Coronary artery (tissue), 2 donors: ENCODE results near the gene MYOZ2.

ENCODE experiments used
- DNase-seq: peaks from one replicate; pipeline ENCODE4 v3.0.0-alpha.2; 2017; ENCODE audit warnings: low spot score
- H3K27ac ChIP-seq, 2 donors: fragments of 200-600 bp; sonication (generic); one replicate each; pipeline ENCODE4 v1.5.1; 2016 to 2019
- H3K4me3 ChIP-seq: fragments of 200-600 bp; sonication (generic); 2 replicates; pipeline ENCODE4 v1.5.1; 2016; ENCODE audit warnings: mild to moderate bottlenecking, moderate library complexity
- TF ChIP-seq, protein P1 (sequence below): fragments of 200-600 bp; sonication (generic); IDR thresholded peaks from one replicate; pipeline ENCODE4 v1.5.1; 2019; ENCODE audit warnings: antibody characterized with exemption

MYOZ2 gene

DNA sequence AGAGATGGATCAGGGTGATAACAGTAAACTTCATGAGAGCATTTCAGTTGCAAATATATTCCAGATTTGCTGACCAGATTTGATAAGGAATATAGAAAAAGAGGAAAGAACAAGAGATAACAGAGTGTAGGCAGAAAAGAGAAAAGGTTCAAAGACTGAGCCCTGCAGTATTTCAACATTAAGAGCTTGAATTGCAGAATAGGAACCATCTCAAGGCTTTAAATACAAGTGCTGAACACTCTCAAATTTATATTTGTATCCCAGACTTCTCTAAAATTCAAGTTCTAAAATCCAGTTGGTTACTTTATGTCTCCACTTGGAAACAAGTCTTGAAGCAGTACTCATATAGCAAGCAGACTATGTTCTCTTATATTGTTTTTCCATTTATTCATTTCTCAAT lies 9.7 kb upstream of the MYOZ2 start:
- TF ChIP-seq, protein P1, sequence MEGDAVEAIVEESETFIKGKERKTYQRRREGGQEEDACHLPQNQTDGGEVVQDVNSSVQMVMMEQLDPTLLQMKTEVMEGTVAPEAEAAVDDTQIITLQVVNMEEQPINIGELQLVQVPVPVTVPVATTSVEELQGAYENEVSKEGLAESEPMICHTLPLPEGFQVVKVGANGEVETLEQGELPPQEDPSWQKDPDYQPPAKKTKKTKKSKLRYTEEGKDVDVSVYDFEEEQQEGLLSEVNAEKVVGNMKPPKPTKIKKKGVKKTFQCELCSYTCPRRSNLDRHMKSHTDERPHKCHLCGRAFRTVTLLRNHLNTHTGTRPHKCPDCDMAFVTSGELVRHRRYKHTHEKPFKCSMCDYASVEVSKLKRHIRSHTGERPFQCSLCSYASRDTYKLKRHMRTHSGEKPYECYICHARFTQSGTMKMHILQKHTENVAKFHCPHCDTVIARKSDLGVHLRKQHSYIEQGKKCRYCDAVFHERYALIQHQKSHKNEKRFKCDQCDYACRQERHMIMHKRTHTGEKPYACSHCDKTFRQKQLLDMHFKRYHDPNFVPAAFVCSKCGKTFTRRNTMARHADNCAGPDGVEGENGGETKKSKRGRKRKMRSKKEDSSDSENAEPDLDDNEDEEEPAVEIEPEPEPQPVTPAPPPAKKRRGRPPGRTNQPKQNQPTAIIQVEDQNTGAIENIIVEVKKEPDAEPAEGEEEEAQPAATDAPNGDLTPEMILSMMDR, result no peak
- no peak for DNase-seq
- Histone ChIP-seq H3K4me3 (no peak overlapping the region), H3K27ac (no peak overlapping the region)

DNA sequence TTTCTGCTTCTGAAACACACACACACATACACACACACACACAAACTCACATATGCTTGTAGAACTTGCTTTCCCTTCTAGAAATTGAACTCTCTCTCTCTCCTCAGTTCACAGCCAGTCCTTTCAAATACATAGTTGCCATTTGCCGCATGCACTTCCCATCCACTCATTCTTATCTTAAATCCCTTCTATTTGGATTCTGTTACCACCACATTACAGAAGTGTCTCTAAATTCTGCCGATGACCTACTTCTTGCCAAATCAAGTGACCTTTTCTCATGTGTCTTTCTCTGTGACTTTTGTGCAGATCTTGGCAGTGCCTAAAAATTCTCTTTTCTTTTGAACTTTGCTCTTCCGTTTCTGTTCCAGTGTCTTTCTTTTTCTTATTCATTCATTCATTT lies 7.5 kb upstream of the MYOZ2 start:
- TF ChIP-seq, protein P1, result no peak
- no peak overlapping the region for H3K4me3 ChIP-seq
- no peak for DNase-seq
- H3K27ac ChIP-seq, result no peak overlapping the region

DNA sequence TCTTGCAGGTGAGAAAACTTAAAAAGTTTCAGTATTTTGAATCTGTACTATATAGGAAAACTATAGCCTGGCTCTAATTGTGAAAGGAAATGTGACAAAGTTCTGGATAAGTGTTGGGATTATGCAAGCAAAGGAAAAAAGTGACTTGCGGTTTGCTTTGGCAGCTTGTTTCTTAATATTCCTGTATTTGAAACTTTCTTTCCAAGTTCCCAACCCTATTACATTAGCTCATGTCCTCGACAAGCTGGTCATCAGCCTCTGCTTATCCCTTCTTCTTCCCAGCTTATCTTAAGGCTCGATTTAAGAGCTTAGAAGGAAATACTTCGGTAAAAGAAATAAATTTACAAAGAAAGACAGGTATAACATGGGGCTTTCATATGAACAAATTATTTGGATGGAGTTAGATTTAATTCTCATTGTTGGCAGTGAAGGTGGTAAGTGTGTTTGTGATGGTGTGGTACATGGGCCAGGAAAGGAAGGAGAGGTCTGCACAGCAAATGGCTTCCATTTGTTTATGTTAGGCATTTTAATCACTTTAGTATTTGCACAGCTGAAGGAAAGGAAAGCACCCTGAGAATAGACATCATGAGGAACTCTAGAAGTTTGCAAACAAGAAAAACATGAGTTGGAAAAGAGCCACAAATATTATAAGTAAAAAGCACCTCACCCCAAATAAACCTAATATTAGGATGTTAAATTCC lies 5.1 kb upstream of the MYOZ2 start:
- no peak for DNase-seq
- H3K4me3 ChIP-seq, result no peak overlapping the region
- TF ChIP-seq, protein P1, result no peak
- H3K27ac ChIP-seq, result peak overlapping the region; percentile 15 to 55

DNA sequence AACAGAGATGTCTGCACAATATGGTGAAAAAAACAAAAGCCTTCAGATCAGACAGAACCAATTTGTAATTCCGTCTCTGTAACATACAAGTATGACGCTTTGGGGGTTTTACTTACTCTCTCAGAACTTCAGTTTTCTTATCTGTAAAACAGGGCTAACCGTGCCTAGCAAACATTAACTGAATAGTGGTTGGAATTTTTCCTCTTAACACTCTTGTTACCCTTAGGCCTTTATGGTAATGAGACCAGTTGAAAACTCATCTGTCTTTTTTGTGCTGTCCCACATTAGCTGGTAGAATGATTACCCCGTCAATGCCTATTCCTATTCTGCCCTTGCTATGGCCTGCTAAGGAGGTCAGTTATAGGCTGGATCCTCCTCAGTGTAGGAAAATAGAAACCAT lies 4.5 kb upstream of the MYOZ2 start:
- TF ChIP-seq, protein P1, result no peak
- Histone ChIP-seq H3K4me3 (no peak overlapping the region), H3K27ac (peak overlapping the region in 1 of 2 donors; percentile 67)
- no peak for DNase-seq

DNA sequence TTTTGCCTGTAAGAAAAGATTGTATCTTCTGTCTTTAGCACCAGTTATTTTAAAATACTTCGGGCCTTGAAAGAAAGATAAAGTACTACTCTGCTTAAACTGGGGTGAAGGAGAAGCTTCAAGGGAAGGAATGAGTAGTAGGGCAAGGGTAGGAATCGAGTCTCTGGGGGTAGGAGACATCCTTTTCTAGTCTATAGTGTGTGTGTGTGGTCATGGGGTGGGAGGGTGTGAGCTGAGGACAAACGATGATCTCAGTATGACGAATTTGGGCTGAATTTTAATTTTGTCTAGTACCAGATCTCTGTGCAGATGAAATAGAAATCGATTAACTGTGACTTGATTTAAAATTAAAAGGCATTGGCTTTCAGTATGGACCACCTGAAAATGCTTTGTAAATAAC lies 3.3 kb upstream of the MYOZ2 start:
- no peak for DNase-seq
- Histone ChIP-seq H3K4me3 (no peak overlapping the region), H3K27ac (peak overlapping the region; percentile 11 to 67)
- TF ChIP-seq, protein P1, result no peak

DNA sequence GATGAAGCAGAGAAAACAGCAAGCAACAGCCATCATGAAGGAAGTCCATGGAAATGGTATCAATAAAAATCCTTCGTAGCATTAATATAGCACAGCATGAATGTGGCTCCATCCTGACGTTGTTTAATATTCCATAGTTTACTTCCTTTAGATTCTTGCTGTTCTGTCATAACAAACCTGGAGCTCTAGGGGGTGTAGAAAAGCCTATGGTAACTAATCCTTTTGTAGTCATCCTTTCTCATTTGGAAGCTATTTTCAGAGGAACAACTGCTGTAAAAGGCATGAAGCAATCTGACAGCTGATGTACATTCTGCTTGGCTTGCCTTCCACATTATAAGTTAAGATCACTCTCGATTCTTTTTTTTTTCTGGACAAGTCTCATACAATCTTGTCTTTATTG lies 914 bp downstream of the MYOZ2 start:
- H3K4me3 ChIP-seq, result no peak overlapping the region
- no peak for DNase-seq
- peak overlapping the region in 1 of 2 donors; percentile 84 for H3K27ac ChIP-seq
- TF ChIP-seq, protein P1, result no peak

DNA sequence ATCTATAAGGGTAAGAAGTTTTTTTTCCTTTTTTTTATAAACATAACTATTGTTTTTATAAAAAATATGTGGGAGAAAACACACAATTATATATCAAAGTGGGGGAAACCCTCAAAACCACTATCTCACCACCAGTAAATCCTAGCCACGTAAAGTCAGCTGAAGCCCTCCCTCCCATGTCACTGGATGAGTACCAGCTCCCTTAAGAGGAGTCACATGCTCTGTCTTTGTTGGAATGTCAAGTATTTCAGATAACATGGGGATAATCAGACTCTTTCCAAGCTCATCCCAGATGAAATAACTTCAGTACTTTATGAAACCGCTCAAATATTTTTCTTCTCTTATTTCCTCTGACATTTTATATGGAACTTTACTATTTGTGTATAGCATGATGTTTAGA lies 2.4 kb downstream of the MYOZ2 start:
- DNase-seq, result no peak
- Histone ChIP-seq H3K4me3 (no peak overlapping the region), H3K27ac (no peak overlapping the region)
- TF ChIP-seq, protein P1, result no peak
